Ovary (tissue), 9 donors: Measurements from ENCODE around the gene BMPR1A. TPM values are rescaled to one million over a fixed set of nuclear protein-coding genes. Genes with fewer than 3 reads are reported as not detected.
A peak's percentile ranks its signal among the peaks of the same experiment; 100 is the strongest.
"Not testable (repeated sequence)": the region's sequence is repeated elsewhere in the genome, so short reads cannot be mapped to it uniquely, and the experiment has no call there.

ENCODE experiments used
- DNase-seq, 5 donors: peaks; one replicate each; pipeline ENCODE4 v3.0.0-alpha.2; 2019 to 2020
- H3K27ac ChIP-seq, 2 donors: fragments of 200-600 bp; one replicate each; pipeline versions ENCODE4 v1.5.1 to v1.8.0; 2019 to 2022
- H3K27me3 ChIP-seq: fragments of 200-600 bp; one replicate; pipeline ENCODE4 v1.8.0; 2022
- H3K36me3 ChIP-seq: fragments of 200-600 bp; sonication (generic); one replicate; pipeline ENCODE4 v1.5.1; 2019
- H3K4me1 ChIP-seq: one replicate; pipeline ENCODE4 v1.8.1; 2013; ENCODE audit warnings: mild to moderate bottlenecking, moderate library complexity; ENCODE audit not compliant: insufficient read depth
- H3K4me3 ChIP-seq: fragments of 200-600 bp; sonication (generic); one replicate; pipeline ENCODE4 v1.5.1; 2017
- H3K9me3 ChIP-seq, 2 donors: fragments of 200-600 bp in 1 of 2; sonication (generic) in 1 of 2; one replicate each; pipeline versions ENCODE4 v1.5.1 to v1.8.1; 2013 to 2019; ENCODE audit warnings: mild to moderate bottlenecking in 1 of 2, moderate library complexity in 1 of 2
- CTCF ChIP-seq, 3 donors: fragments of 450-650 bp in 2 of 3; fragments of 200-600 bp in 1 of 3; IDR thresholded peaks; one replicate each; pipeline versions ENCODE4 v1.5.1 to v1.8.0; 2016 to 2022; ENCODE audit warnings: antibody characterized with exemption in 3 of 3, mild to moderate bottlenecking in 1 of 3
- EP300 ChIP-seq: sonication (generic); formaldehyde crosslinking; IDR thresholded peaks from one replicate; pipeline ENCODE4 v1.6.1; 2017; ENCODE audit warnings: antibody characterized with exemption
- POLR2A ChIP-seq: fragments of 450-650 bp; IDR thresholded peaks from one replicate; pipeline ENCODE4 v1.6.1; 2017; ENCODE audit warnings: antibody characterized with exemption, mild to moderate bottlenecking, moderate library complexity
- WGBS, 3 donors: extraction: QIAGEN DNeasy Blood & Tissue Kit in 1 of 3; methylation state at CpG; one replicate each; pipeline versions ENCODE4 v1.1.5 to v1.1.7; 2013 to 2017; 5-methylcytosine and 5-hydroxymethylcytosine counted together
- intact Hi-C, 4 donors: fragments of 100-400 bp; cut with DNase I; formaldehyde crosslinking; loops; one replicate each; pipeline versions ENCODE4 v1.11.0 to v1.15.1; 2022 to 2023
- polyA plus RNA-seq, 2 donors: library from polyadenylated mRNA; stranded (reverse); fragments of 200-250 nt in 1 of 2; fragments of 350-450 nt in 1 of 2; fragmentation: Illumina TruSeq in 1 of 2; extraction: RNeasy Lipid Tissue Mini Kit (QIAGEN cat#74804) in 1 of 2; gene quantifications; one replicate each; pipeline ENCODE4 v1.2.3, GENCODE V29; 2013 to 2014
- total RNA-seq, 7 donors: library from RNA; depleted of rRNA in 2 of 7; stranded (reverse); fragments of >200 nt in 2 of 7; fragmentation: NEBNext Ultra II Directional in 3 of 7; extraction: Animal tissue kit (Norgen Biotek cat#: 25700) in 3 of 7; gene quantifications; one replicate each; pipeline versions ENCODE4 v1.1.0 to v1.2.4, GENCODE V29; 2016 to 2023
- donor health status: DM: no; HTN: no; CAD: no; lungs with moderate emphysema.
- donor health status: DM: no; HTN: no; CAD: no.
- donor health status: Bipolar disorder and iron deficiency.
- donor health status: DM: yes; HTN: yes; CAD: no.
- donor health status: DM: no; HTN: no; CAD: no.
- donor health status: DM: yes; HTN: yes; CAD: no.

BMPR1A gene
- total and polyA plus RNA-seq, 9 donors, result 19.0 to 77.9 (median 55.8) TPM

- peaks cover 21% of the 10 kb centered on the region for H3K4me1 ChIP-seq
- H3K9me3 ChIP-seq, result no peaks in the 10 kb centered on the region
- peak in 3 of 5 donors; percentile 3 to 9 (median 3) for DNase-seq
- intact Hi-C loops, result no loop called here
- no peak overlapping the region for H3K4me3 ChIP-seq
- no peaks in the 10 kb centered on the region for H3K27me3 ChIP-seq
- no peaks in the 10 kb centered on the region for H3K36me3 ChIP-seq
- TF ChIP-seq POLR2A, result no peak
- TF ChIP-seq EP300, result no peak
- no peak for TF ChIP-seq CTCF (IDR thresholded peaks at IDR 0.05)
- no peak overlapping the region for H3K27ac ChIP-seq
Observed at GRCh38 chr10:86951184-86951761, 194.9 kb downstream of the BMPR1A start.

GRCh38 chr10:86952106-86952505 is 195.7 kb downstream of the BMPR1A start:
- peak in 2 of 5 donors; percentile 9 to 13 for DNase-seq
- H3K27me3 ChIP-seq, result no peaks in the 10 kb centered on the region
- H3K4me3 ChIP-seq, result no peak overlapping the region
- no peak overlapping the region for H3K27ac ChIP-seq
- TF ChIP-seq POLR2A (no peak), CTCF (IDR thresholded peaks at IDR 0.05) (no peak), EP300 (no peak)
- WGBS, 3 donors, result 88 to 92% (median 89%) methylated on average over 7 of the region's 7 CpGs
- peaks cover 23% of the 10 kb centered on the region for H3K4me1 ChIP-seq
- H3K9me3 ChIP-seq, result no peaks in the 10 kb centered on the region
- H3K36me3 ChIP-seq, result no peaks in the 10 kb centered on the region
- intact Hi-C loops, result no loop called here

GRCh38 chr10:86952697-86953096 is 196.3 kb downstream of the BMPR1A start:
- H3K27ac ChIP-seq, H3K27me3 ChIP-seq, intact Hi-C loops, H3K4me3 ChIP-seq, H3K9me3 ChIP-seq, H3K36me3 ChIP-seq: not testable (repeated sequence)
- WGBS, 3 donors, result 91 to 92% (median 91%) methylated on average over 10 of the region's 10 CpGs
- peak in 2 of 5 donors; percentile 13 for DNase-seq
- peaks cover 23% of the 10 kb centered on the region for H3K4me1 ChIP-seq

GRCh38 chr10:86953747-86954680 is 197.6 kb downstream of the BMPR1A start:
- TF ChIP-seq POLR2A (no peak), EP300 (no peak)
- peak; percentile 89 to 93 (median 90) for DNase-seq
- 29 to 32% (median 31%) methylated on average over 13 to 15 of the region's 15 CpGs for WGBS, 3 donors
- H3K36me3 ChIP-seq, result no peaks in the 10 kb centered on the region
- H3K4me1 ChIP-seq, result peaks cover 33% of the 10 kb centered on the region
- H3K27me3 ChIP-seq, result no peaks in the 10 kb centered on the region
- peak overlapping the region; percentile 75 to 89 for H3K27ac ChIP-seq
- H3K9me3 ChIP-seq, result no peaks in the 10 kb centered on the region
- intact Hi-C loops, result loop anchor here in 1 of 4 donors (2.0 kb wide), 1 partner anchor 19 kb away; no protein-coding TSS in a partner anchor
- no peak overlapping the region for H3K4me3 ChIP-seq

- Histone ChIP-seq H3K9me3 (no peaks in the 10 kb centered on the region), H3K27me3 (no peaks in the 10 kb centered on the region), H3K36me3 (no peaks in the 10 kb centered on the region), H3K27ac (peak overlapping the region; percentile 75 to 89), H3K4me1 (peaks cover 40% of the 10 kb centered on the region), H3K4me3 (no peak overlapping the region)
- WGBS, 3 donors, result 45 to 47% (median 45%) methylated on average over 12 to 13 of the region's 13 CpGs
- TF ChIP-seq EP300 (no peak), POLR2A (no peak), CTCF (IDR thresholded peaks at IDR 0.05) (no peak)
- DNase-seq, result peak in 2 of 5 donors; percentile 44
- intact Hi-C loops, result loop anchor here in 1 of 4 donors (2.0 kb wide), 1 partner anchor 18 kb away; no protein-coding TSS in a partner anchor
Observed at GRCh38 chr10:86954681-86955500, 198.5 kb downstream of the BMPR1A start.
